ENCODE data around the gene NDUFB5. TPM values are rescaled to one million over a fixed set of nuclear protein-coding genes. Genes with fewer than 3 reads are reported as not detected.

NDUFB5 gene
- total RNA-seq, 1 donor = 103 TPM

DNA sequence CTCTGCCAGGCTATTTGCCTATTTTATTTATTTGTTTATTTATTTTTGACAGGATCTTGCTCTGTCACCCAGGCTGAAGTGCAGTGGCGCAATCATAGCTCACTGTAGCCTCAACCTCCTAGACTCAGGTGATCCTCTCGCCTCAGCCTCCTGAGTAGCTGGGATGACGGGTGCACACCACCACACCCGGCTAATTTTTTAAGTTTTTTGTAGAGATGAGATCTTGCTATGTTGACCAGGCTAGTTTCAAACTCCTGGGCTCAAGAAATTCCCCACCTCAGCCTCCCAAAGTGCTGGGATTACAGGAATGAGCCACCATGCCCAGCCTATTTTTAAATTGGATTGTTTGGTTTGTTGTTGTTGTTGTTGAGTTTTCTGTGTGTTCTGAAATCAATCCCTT, 5.5 kb downstream of the NDUFB5 start:
- no peak overlapping the region for H3K27ac ChIP-seq (ENCODE audit: low read depth, low read length)
- TF ChIP-seq, protein P1, sequence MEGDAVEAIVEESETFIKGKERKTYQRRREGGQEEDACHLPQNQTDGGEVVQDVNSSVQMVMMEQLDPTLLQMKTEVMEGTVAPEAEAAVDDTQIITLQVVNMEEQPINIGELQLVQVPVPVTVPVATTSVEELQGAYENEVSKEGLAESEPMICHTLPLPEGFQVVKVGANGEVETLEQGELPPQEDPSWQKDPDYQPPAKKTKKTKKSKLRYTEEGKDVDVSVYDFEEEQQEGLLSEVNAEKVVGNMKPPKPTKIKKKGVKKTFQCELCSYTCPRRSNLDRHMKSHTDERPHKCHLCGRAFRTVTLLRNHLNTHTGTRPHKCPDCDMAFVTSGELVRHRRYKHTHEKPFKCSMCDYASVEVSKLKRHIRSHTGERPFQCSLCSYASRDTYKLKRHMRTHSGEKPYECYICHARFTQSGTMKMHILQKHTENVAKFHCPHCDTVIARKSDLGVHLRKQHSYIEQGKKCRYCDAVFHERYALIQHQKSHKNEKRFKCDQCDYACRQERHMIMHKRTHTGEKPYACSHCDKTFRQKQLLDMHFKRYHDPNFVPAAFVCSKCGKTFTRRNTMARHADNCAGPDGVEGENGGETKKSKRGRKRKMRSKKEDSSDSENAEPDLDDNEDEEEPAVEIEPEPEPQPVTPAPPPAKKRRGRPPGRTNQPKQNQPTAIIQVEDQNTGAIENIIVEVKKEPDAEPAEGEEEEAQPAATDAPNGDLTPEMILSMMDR (IDR thresholded peaks at IDR 0.05; ENCODE audit: extremely low read depth, low read depth, low read length) = no peak
- no peak overlapping the region for H3K4me2 ChIP-seq (ENCODE audit: insufficient read depth, low read length)
- no peaks in the 10 kb centered on the region for H3K27me3 ChIP-seq (ENCODE audit: insufficient read depth, low read length)
- H3K36me3 ChIP-seq (ENCODE audit: insufficient read depth, low read length) = peaks cover 15% of the 10 kb centered on the region
- H3K9me3 ChIP-seq (ENCODE audit: low read depth, low read length) = no peaks in the 10 kb centered on the region
- H2AFZ ChIP-seq (ENCODE audit: low read length) = no peak overlapping the region
- no peaks in the 10 kb centered on the region for H4K20me1 ChIP-seq (ENCODE audit: insufficient read depth, low read length)
- H3K79me2 ChIP-seq (ENCODE audit: insufficient read depth, low read length) = peaks cover 62% of the 10 kb centered on the region
- no peak for DNase-seq (ENCODE audit: insufficient read length, low spot score, missing footprints)
- peaks cover 21% of the 10 kb centered on the region for H3K4me1 ChIP-seq (ENCODE audit: insufficient read depth, low read length)
- no peak overlapping the region for H3K4me3 ChIP-seq (ENCODE audit: insufficient read depth, low read length)

DNA sequence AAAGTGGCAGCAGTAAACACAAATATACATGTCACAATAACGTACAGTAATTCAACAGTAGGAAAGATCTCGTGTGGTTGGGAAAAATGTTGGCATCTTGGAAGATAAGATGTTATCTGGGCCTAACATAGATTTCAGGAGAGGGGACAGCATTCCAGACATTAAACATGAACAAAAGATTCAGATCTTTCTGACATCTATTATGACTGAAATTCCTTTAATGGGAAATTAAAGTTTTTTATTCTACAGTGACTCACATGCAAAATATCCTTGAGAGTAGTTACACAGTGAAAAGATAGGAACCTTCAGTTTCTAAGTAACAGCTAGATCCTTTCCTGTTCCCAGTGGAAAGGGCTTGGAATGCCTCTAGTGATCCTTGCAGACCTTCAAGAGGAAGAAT, 9.2 kb downstream of the NDUFB5 start:
- H3K36me3 ChIP-seq (ENCODE audit: insufficient read depth, low read length) = peaks cover 18% of the 10 kb centered on the region
- peaks cover 31% of the 10 kb centered on the region for H3K79me2 ChIP-seq (ENCODE audit: insufficient read depth, low read length)
- peaks cover 23% of the 10 kb centered on the region for H3K4me1 ChIP-seq (ENCODE audit: insufficient read depth, low read length)
- H3K4me2 ChIP-seq (ENCODE audit: insufficient read depth, low read length) = peak overlapping the region; percentile 37
- H4K20me1 ChIP-seq (ENCODE audit: insufficient read depth, low read length) = no peaks in the 10 kb centered on the region
- H3K9me3 ChIP-seq (ENCODE audit: low read depth, low read length) = no peaks in the 10 kb centered on the region
- peak overlapping the region; percentile 3 for H3K4me3 ChIP-seq (ENCODE audit: insufficient read depth, low read length)
- peak overlapping the region; percentile 29 for H2AFZ ChIP-seq (ENCODE audit: low read length)
- DNase-seq (ENCODE audit: insufficient read length, low spot score, missing footprints) = peak; percentile 81
- H3K27me3 ChIP-seq (ENCODE audit: insufficient read depth, low read length) = no peaks in the 10 kb centered on the region
- TF ChIP-seq, protein P1 (IDR thresholded peaks at IDR 0.05; ENCODE audit: extremely low read depth, low read depth, low read length) = no peak
- peak overlapping the region; percentile 75 for H3K27ac ChIP-seq (ENCODE audit: low read depth, low read length)

DNA sequence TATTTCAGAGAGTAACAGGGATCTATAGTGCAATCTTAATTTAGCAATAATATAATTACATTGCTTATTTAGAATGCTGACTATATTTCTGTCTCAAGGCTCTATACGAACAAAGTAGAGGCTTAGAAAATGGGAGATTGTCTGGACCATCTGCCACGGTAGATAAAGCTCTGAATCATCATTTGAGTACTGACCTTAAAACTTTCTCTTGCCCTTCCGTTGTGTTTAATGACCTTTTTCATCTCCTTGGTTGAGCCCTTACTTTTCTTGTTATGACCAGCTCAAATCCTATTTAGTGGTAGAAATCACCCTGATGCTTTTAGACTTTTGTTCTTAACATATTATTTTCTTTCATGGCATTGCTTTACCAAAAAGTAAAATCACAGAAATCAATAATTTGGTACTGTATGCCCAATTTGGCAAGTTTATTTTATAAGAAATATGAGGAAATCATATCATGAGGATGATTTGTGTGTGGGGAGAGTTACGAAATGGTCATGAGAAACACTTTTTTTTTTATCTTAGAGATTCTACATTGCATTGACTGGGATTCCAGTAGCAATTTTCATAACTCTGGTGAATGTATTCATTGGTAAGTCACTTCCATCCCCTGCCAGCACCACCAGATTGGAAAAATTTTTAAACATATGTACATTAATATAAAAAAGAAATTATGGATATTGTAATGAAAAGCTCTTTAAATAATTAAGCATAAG, 11.0 kb downstream of the NDUFB5 start:
- Histone ChIP-seq H3K4me1 (ENCODE audit: insufficient read depth, low read length) (peaks cover 23% of the 10 kb centered on the region), H3K27ac (ENCODE audit: low read depth, low read length) (peak overlapping the region; percentile 18), H2AFZ (ENCODE audit: low read length) (no peak overlapping the region), H3K4me3 (ENCODE audit: insufficient read depth, low read length) (no peak overlapping the region), H3K9me3 (ENCODE audit: low read depth, low read length) (no peaks in the 10 kb centered on the region), H3K4me2 (ENCODE audit: insufficient read depth, low read length) (no peak overlapping the region), H4K20me1 (ENCODE audit: insufficient read depth, low read length) (no peaks in the 10 kb centered on the region), H3K27me3 (ENCODE audit: insufficient read depth, low read length) (no peaks in the 10 kb centered on the region), H3K79me2 (ENCODE audit: insufficient read depth, low read length) (peaks cover 14% of the 10 kb centered on the region), H3K36me3 (ENCODE audit: insufficient read depth, low read length) (peaks cover 21% of the 10 kb centered on the region)
- peak; percentile 78 for DNase-seq (ENCODE audit: insufficient read length, low spot score, missing footprints)
- TF ChIP-seq, protein P1 (IDR thresholded peaks at IDR 0.05; ENCODE audit: extremely low read depth, low read depth, low read length) = no peak

- no peaks in the 10 kb centered on the region for H3K79me2 ChIP-seq (ENCODE audit: insufficient read depth, low read length)
- H3K4me1 ChIP-seq (ENCODE audit: insufficient read depth, low read length) = no peaks in the 10 kb centered on the region
- H3K9me3 ChIP-seq (ENCODE audit: low read depth, low read length) = no peaks in the 10 kb centered on the region
- H3K36me3 ChIP-seq (ENCODE audit: insufficient read depth, low read length) = peaks cover 56% of the 10 kb centered on the region
- no peaks in the 10 kb centered on the region for H4K20me1 ChIP-seq (ENCODE audit: insufficient read depth, low read length)
- TF ChIP-seq, protein P1 (IDR thresholded peaks at IDR 0.05; ENCODE audit: extremely low read depth, low read depth, low read length) = no peak
- H2AFZ ChIP-seq (ENCODE audit: low read length) = no peak overlapping the region
- no peak overlapping the region for H3K4me3 ChIP-seq (ENCODE audit: insufficient read depth, low read length)
- no peak overlapping the region for H3K4me2 ChIP-seq (ENCODE audit: insufficient read depth, low read length)
- no peaks in the 10 kb centered on the region for H3K27me3 ChIP-seq (ENCODE audit: insufficient read depth, low read length)
- DNase-seq (ENCODE audit: insufficient read length, low spot score, missing footprints) = no peak
- H3K27ac ChIP-seq (ENCODE audit: low read depth, low read length) = no peak overlapping the region
These were observed 17.4 kb downstream of the NDUFB5 start for GRCh38 chr3:179622023-179622422.
